ENCODE data around the gene SLC2A2.
A peak's percentile ranks its signal among the peaks of the same experiment; 100 is the strongest.

The SLC2A2 gene

GRCh38 chr3:171028025-171028778, 1.7 kb upstream of the SLC2A2 start:
- peak; percentile 72 for DNase-seq

GRCh38 chr3:171023566-171023965, 3.0 kb downstream of the SLC2A2 start:
- no peak for DNase-seq

GRCh38 chr3:171021377-171021776, 5.1 kb downstream of the SLC2A2 start:
- no peak for DNase-seq

- DNase-seq = peak; percentile 13
Measured at GRCh38 chr3:171018156-171018935, 8.2 kb downstream of the SLC2A2 start.

- DNase-seq = no peak
Measured at GRCh38 chr3:171013822-171014748, 12.4 kb downstream of the SLC2A2 start.

- DNase-seq = no peak
Measured at GRCh38 chr3:171011873-171012336, 14.6 kb downstream of the SLC2A2 start.

- DNase-seq = no peak
Measured at GRCh38 chr3:171011109-171011872, 15.2 kb downstream of the SLC2A2 start.

- DNase-seq = no peak
Measured at GRCh38 chr3:171007316-171007715, 19.2 kb downstream of the SLC2A2 start.

- DNase-seq = no peak
Measured at GRCh38 chr3:171005648-171006047, 20.9 kb downstream of the SLC2A2 start.

GRCh38 chr3:171001957-171002694, 24.4 kb downstream of the SLC2A2 start:
- DNase-seq = no peak

- no peak for DNase-seq
Measured at GRCh38 chr3:171001250-171001893, 25.1 kb downstream of the SLC2A2 start.

- no peak for DNase-seq
Measured at GRCh38 chr3:171000281-171000680, 26.2 kb downstream of the SLC2A2 start.

GRCh38 chr3:170999737-171000242, 26.7 kb downstream of the SLC2A2 start:
- no peak for DNase-seq

- DNase-seq = no peak
Measured at GRCh38 chr3:170997961-170998913, 28.3 kb downstream of the SLC2A2 start.

- DNase-seq = no peak
Measured at GRCh38 chr3:170992854-170993253, 33.7 kb downstream of the SLC2A2 start.

GRCh38 chr3:170991664-170992063, 34.9 kb downstream of the SLC2A2 start:
- no peak for DNase-seq

GRCh38 chr3:170989100-170989648, 37.3 kb downstream of the SLC2A2 start:
- DNase-seq = no peak

GRCh38 chr3:170988378-170988777, 38.1 kb downstream of the SLC2A2 start:
- DNase-seq = no peak

GRCh38 chr3:170985304-170985703, 41.2 kb downstream of the SLC2A2 start:
- no peak for DNase-seq

All from activated CD4-positive, alpha-beta T cell treated with anti-CD3 and anti-CD28 coated beads for 48 hours (primary cell).